ENCODE measurements around the gene RBM44.
"Not testable (repeated sequence)": the region's sequence is repeated elsewhere in the genome, so short reads cannot be mapped to it uniquely, and the experiment has no call there.

Gene RBM44

DNA sequence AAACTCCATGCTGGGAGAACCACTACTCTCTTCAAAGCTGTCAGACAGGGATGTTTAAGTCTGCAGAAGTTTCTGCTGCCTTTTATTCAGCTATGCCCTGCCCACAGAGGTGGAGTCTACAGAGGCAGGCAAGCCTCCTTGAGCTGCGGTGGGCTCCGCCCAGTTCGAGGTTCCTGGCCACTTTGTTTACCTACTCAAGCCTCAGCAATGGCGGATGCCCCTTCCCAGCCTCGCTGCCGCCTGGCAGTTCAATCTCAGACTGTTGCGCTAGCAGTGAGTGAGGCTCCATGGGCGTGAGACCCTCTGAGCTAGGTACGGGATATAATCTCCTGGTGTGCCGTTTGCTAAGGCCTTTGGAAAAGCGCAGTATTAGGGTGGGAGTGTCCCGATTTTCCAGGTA is 50.4 kb downstream of the RBM44 start:
- DNase-seq (ENCODE audit: low spot score), result not testable (repeated sequence)

DNA sequence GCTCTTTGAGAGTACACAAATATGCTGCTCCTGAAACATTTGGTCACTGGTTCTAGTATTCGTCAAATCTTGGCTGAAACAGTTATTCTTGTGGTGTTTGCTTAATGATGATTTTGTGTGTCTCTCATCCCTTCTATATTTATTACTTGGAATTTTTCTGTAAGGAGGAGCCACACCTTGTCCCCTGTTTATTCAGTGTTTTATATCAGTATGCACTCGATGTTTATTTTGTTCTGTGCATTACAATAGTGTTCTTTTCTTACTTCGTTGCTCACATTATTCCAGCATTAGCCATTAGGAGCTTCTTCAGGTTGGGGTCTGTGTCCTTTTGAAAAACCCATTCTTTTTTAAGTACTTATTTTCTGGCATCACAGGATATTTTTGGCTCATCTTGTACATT is 55.7 kb downstream of the RBM44 start:
- DNase-seq (ENCODE audit: low spot score), result no peak

GRCh38 chr2:237857791-237858190 is 59.2 kb downstream of the RBM44 start:
- DNase-seq (ENCODE audit: low spot score), result no peak

DNA sequence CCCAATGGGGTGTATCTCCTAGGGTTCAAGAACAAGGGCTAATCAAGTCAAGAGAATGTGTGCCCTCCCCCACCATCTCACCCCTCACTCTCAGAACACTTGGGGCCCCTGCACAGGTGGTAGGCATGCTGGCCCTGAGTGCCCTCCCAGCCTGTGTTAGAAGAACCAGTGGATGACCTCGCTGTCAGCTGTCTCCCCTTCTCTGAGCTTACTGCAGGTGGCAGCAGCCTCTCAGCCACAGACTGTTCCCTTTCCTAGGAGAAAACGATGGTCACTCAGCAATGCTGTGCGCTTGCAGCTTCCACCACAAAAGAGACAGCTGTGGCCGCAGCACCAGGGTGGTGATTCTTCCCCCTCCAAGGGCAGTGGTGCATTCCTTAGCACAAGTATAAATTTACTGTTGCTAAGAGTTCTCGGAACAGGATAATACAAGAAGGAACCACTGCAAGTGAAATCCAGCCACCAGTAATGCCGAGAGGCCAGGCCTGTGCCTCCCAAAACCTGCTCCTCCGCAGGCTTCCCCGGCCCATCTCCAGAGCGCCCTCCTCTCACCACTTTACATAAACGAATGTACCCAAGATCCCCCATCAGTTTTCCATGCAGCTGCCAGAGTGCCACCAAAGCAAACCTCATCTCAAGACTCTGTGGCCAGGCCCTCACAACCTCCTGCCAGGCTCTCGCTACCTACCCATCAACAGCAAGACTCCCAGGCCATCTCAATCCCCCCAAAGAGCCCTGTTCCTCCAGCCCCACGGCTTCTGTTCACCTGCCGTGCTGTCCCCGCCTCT is 59.9 kb downstream of the RBM44 start:
- DNase-seq (ENCODE audit: low spot score), result peak; percentile 75

DNA sequence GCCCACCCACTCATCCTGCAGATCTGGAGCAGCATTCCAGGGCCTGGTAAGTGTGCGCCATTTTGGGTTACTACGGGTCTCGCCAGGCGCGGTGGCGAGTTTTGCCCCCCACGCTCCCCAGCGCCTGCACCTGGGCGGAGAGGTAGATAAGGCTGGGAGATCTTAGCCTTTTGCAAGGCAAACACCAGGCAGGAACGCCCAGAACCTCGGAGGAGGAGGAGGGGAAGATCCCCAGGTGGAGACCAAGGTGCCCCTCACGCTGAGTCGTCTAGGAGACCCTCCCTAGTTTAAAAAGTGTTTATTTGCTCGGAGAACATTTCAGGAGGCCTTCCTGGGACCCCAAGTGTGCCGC is 60.5 kb downstream of the RBM44 start:
- DNase-seq (ENCODE audit: low spot score), result peak; percentile 60

GRCh38 chr2:237859533-237860272 is 61.1 kb downstream of the RBM44 start, which contains the start of gene RAMP1:
Gene RAMP1 (plus strand): TSS chr2:237859623. CDS start chr2:237859676, 53 bp downstream.
- DNase-seq (ENCODE audit: low spot score), result peak; percentile 65

DNA sequence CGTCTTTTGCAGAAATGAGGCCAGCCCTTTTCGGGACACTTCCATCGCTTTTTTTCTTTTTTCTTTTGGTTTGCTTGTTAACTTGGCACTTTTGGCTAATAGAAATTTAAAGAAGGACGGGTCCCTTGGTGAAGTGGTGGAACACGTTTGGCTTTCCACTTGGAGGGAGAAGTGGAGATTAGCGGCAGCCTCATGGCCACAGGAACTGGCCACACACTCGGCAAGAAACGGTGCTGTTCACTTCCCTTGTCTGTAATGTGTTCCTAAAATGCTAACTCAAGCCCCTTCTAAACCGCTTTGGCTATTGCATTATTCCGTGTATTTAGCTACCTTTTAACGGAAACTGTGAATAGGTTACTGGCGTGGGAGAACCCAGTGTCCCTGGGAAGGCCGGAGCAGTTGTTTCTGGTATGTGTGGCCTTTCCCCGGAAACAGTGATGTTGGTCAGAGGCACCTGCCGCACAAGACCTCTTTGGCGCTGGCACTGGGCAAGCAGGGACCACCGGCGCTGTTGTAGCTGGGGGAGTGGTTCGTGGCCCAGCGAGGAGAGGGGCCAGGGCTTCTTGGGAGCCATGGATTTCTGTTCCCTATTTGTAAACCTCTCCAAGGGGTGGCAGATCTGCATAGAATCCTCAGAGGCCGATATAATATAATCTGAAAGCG is 61.8 kb downstream of the RBM44 start:
- no peak for DNase-seq (ENCODE audit: low spot score)

GRCh38 chr2:237861875-237862527 is 63.4 kb downstream of the RBM44 start:
- DNase-seq (ENCODE audit: low spot score), result no peak

DNA sequence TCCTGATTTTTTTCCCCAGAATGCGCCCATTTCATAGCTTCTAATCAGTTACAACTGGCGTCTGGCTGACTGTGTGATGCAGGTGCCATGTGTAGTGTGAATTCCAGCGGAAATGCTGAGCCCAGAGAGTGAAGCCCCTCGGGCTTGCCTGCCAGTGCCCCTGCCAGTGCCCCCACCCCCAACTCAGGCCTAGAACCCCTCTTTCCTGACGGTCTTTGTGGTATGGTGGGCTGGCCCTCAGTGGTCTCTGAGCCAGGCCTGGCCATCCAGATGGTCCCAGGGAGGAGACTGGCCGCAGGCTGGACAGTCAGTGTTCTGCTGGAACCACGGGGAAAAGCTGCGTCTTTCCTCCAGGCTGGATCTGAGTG is 63.9 kb downstream of the RBM44 start:
- DNase-seq (ENCODE audit: low spot score), result no peak

GRCh38 chr2:237863102-237863511 is 64.5 kb downstream of the RBM44 start:
- DNase-seq (ENCODE audit: low spot score), result no peak

- peak; percentile 61 for DNase-seq (ENCODE audit: low spot score)
Observed at GRCh38 chr2:237863689-237864443, 65.3 kb downstream of the RBM44 start.

GRCh38 chr2:237864444-237864931 is 65.9 kb downstream of the RBM44 start:
- peak; percentile 60 for DNase-seq (ENCODE audit: low spot score)

GRCh38 chr2:237864940-237865622 is 66.5 kb downstream of the RBM44 start:
- DNase-seq (ENCODE audit: low spot score), result peak; percentile 49

- no peak for DNase-seq (ENCODE audit: low spot score)
Observed at GRCh38 chr2:237865623-237866041, 67.1 kb downstream of the RBM44 start.

GRCh38 chr2:237866101-237866621 is 67.6 kb downstream of the RBM44 start:
- no peak for DNase-seq (ENCODE audit: low spot score)

GRCh38 chr2:237867465-237867864 is 68.9 kb downstream of the RBM44 start:
- no peak for DNase-seq (ENCODE audit: low spot score)

DNA sequence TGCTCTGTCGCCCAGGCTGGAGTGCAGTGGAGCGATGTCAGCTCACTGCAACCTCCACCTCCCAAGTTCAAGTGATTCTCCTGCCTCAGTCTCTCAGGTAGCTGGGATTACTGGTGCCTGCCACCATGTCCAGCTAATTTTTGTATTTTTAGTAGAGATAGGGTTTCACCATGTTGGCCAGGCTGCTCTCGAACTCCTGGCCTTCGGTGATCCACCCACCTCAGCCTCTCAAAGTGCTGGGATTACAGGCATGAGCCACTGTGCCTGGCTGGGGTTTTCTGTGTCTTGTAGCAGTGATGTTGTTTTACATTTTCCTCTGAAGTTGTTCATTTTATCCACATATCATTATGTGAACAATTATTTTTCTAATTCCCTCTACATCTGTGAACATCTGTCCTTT is 69.5 kb downstream of the RBM44 start:
- not testable (repeated sequence) for DNase-seq (ENCODE audit: low spot score)

DNA sequence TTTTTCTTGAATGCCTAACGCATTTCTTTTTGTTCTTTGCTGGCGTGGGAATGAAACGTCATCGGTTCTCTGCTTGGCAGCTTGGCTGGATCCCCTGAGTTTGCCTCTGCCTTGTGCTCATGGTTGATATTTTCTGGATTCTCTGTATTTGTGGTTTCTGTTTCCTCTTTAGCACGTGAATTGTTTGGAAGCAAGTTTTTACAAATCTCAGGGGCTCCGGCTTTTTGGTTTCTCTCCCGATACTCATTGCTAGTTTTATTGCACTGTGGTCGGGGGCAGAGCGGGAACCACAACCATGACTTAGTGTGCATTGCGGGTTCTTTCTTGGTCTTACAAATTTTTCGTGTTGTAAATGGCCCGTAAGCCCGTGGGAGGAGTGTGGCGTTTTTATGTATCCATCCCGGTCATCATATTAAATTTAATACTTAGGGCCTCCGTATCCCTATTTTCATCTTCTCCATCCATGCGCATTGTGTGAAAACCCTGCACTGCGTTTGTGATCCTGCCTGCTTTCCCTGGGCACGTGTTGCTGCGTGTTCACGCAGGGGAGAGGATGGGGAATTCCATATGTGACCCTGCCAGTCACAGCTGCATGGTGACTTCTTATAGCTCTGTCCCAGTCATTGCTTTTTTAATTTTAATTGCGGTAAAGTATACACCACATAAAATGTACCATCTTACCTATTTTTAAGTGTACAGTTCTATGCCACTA is 70.2 kb downstream of the RBM44 start:
- DNase-seq (ENCODE audit: low spot score), result peak; percentile 44

DNA sequence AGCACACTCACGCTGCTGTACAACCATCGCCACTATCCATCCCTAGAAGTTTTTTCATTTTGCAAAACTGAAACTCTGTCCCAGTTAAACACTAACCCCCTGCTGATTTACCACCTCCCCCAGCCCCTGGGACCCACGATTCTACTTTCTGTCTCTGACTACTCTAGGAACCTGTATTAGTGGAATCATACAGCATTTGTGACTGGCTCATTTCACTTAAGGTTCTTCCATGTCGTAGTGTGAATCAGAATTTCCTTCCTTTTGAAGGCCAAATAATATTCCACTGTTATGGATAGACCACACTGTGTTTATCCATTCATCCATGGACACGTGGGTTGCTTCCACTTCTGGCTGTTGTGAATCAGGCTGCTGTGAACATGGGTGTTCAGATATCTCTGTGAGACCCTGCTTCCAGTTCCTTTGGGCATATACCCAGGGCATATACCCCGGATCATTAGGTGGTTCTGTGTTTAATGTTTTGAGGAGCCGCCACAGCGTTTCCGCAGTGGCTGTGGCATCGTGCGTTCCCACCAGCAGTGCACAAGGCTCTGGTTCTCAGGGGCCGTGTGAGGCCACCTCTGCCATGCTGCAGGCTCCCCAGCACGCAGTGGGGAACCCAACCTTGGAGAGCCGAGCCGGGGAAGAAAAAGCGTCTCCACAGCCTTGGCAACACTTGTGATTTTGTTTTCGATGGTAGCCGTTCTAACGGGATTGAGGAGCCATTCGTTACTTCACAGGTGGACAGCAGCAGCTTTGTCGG is 70.9 kb downstream of the RBM44 start:
- DNase-seq (ENCODE audit: low spot score), result no peak
